Stimulated activated CD8-positive, alpha-beta memory T cell treated with anti-CD3 and anti-CD28 coated beads, Interleukin-15, amount 100 ng/mL, for 48 hours (primary cell): ENCODE results near the gene CACNA1E.

ENCODE experiments used
- DNase-seq, 2 donors: peaks; one replicate each; pipeline ENCODE4 v3.0.0-alpha.2; 2020; ENCODE audit warnings: low read depth in 2 of 2

CACNA1E gene

GRCh38 chr1:181632492-181632891 is 149.2 kb downstream of the CACNA1E start:
- no peak for DNase-seq

GRCh38 chr1:181632960-181633359 is 149.6 kb downstream of the CACNA1E start:
- DNase-seq, result no peak

- DNase-seq, result no peak
Observed at GRCh38 chr1:181635110-181635509, 151.8 kb downstream of the CACNA1E start.

- DNase-seq, result no peak
Observed at GRCh38 chr1:181637998-181638397, 154.7 kb downstream of the CACNA1E start.

- DNase-seq, result no peak
Observed at GRCh38 chr1:181640956-181641355, 157.6 kb downstream of the CACNA1E start.

- DNase-seq, result no peak
Observed at GRCh38 chr1:181643631-181644030, 160.3 kb downstream of the CACNA1E start.

- no peak for DNase-seq
Observed at GRCh38 chr1:181645171-181645570, 161.9 kb downstream of the CACNA1E start.

- DNase-seq, result no peak
Observed at GRCh38 chr1:181646710-181647109, 163.4 kb downstream of the CACNA1E start.

- DNase-seq, result no peak
Observed at GRCh38 chr1:181647314-181648035, 164.2 kb downstream of the CACNA1E start.

GRCh38 chr1:181651276-181651675 is 168.0 kb downstream of the CACNA1E start:
- DNase-seq, result no peak

GRCh38 chr1:181655756-181656155 is 172.4 kb downstream of the CACNA1E start:
- DNase-seq, result no peak

- no peak for DNase-seq
Observed at GRCh38 chr1:181656491-181656890, 173.2 kb downstream of the CACNA1E start.

- no peak for DNase-seq
Observed at GRCh38 chr1:181658581-181658980, 175.3 kb downstream of the CACNA1E start.

GRCh38 chr1:181659321-181659957 is 176.1 kb downstream of the CACNA1E start:
- no peak for DNase-seq

GRCh38 chr1:181660621-181661020 is 177.3 kb downstream of the CACNA1E start:
- no peak for DNase-seq

- no peak for DNase-seq
Observed at GRCh38 chr1:181661569-181661968, 178.3 kb downstream of the CACNA1E start.

GRCh38 chr1:181662606-181663005 is 179.3 kb downstream of the CACNA1E start:
- no peak for DNase-seq

- DNase-seq, result no peak
Observed at GRCh38 chr1:181664543-181664942, 181.2 kb downstream of the CACNA1E start.

GRCh38 chr1:181669246-181669645 is 185.9 kb downstream of the CACNA1E start:
- DNase-seq, result no peak

- no peak for DNase-seq
Observed at GRCh38 chr1:181674617-181675016, 191.3 kb downstream of the CACNA1E start.

GRCh38 chr1:181675091-181675917 is 192.0 kb downstream of the CACNA1E start:
- no peak for DNase-seq

- DNase-seq, result no peak
Observed at GRCh38 chr1:181675918-181676190, 192.5 kb downstream of the CACNA1E start.

GRCh38 chr1:181676269-181676668 is 193.0 kb downstream of the CACNA1E start:
- DNase-seq, result no peak
